Measurements from ENCODE around the gene COQ4.

The COQ4 gene

GRCh38 chr9:128361986-128362646 is 39.5 kb downstream of the COQ4 start:
- H3K27ac ChIP-seq = peak overlapping the region; percentile 64
- no peak for TF ChIP-seq ZFX (IDR thresholded peaks at IDR 0.05; ENCODE audit: borderline replicate concordance)
- TF ChIP-seq, protein P1, sequence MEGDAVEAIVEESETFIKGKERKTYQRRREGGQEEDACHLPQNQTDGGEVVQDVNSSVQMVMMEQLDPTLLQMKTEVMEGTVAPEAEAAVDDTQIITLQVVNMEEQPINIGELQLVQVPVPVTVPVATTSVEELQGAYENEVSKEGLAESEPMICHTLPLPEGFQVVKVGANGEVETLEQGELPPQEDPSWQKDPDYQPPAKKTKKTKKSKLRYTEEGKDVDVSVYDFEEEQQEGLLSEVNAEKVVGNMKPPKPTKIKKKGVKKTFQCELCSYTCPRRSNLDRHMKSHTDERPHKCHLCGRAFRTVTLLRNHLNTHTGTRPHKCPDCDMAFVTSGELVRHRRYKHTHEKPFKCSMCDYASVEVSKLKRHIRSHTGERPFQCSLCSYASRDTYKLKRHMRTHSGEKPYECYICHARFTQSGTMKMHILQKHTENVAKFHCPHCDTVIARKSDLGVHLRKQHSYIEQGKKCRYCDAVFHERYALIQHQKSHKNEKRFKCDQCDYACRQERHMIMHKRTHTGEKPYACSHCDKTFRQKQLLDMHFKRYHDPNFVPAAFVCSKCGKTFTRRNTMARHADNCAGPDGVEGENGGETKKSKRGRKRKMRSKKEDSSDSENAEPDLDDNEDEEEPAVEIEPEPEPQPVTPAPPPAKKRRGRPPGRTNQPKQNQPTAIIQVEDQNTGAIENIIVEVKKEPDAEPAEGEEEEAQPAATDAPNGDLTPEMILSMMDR (IDR thresholded peaks at IDR 0.05) = peak; percentile 91

- TF ChIP-seq ZFX (IDR thresholded peaks at IDR 0.05; ENCODE audit: borderline replicate concordance) = no peak
- TF ChIP-seq, protein P1 (IDR thresholded peaks at IDR 0.05) = no peak
- peak overlapping the region; percentile 64 for H3K27ac ChIP-seq
These were observed 40.1 kb downstream of the COQ4 start for GRCh38 chr9:128362774-128363173.

GRCh38 chr9:128365525-128365924 is 42.9 kb downstream of the COQ4 start:
- no peak overlapping the region for H3K27ac ChIP-seq
- TF ChIP-seq, protein P1 (IDR thresholded peaks at IDR 0.05) = no peak
- no peak for TF ChIP-seq ZFX (IDR thresholded peaks at IDR 0.05; ENCODE audit: borderline replicate concordance)

DNA sequence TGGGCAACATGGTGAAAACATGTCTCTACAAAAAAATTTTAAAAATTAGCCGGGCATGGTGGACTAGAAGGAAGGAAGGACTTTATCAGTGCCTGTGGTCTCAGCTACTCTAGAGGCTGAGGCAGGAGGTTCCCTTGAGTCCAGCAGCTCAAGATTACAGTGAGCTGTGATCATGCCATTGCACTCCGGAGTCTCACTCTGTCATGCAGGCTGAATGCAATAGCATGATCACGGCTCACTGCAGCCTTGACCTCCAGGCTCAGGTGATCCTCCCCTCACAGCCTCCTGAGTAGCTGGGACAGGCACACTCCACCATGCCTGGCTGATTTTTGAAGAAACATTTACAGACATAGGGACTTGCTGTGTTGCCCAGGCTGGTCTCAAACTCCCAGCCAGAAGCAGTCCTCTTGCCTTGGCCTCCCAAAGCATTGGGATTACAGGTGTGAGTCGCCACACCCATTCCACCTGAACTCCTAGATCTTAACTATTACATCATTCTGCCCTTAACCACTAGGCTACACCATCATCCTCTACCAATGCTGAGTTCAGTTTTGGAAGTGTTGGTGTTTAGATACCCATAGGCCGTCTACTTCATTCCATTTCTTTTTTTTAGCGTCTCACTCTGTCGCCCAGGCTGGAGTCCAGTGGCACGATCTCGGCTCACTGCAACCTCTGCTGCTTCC is 46.5 kb downstream of the COQ4 start:
- TF ChIP-seq, protein P1 (IDR thresholded peaks at IDR 0.05) = no peak
- no peak for TF ChIP-seq ZFX (IDR thresholded peaks at IDR 0.05; ENCODE audit: borderline replicate concordance)
- H3K27ac ChIP-seq = no peak overlapping the region

- TF ChIP-seq ZFX (IDR thresholded peaks at IDR 0.05; ENCODE audit: borderline replicate concordance) = no peak
- TF ChIP-seq, protein P1 (IDR thresholded peaks at IDR 0.05) = no peak
- H3K27ac ChIP-seq = peak overlapping the region; percentile 65
These were observed 47.7 kb downstream of the COQ4 start for GRCh38 chr9:128370367-128370751.

DNA sequence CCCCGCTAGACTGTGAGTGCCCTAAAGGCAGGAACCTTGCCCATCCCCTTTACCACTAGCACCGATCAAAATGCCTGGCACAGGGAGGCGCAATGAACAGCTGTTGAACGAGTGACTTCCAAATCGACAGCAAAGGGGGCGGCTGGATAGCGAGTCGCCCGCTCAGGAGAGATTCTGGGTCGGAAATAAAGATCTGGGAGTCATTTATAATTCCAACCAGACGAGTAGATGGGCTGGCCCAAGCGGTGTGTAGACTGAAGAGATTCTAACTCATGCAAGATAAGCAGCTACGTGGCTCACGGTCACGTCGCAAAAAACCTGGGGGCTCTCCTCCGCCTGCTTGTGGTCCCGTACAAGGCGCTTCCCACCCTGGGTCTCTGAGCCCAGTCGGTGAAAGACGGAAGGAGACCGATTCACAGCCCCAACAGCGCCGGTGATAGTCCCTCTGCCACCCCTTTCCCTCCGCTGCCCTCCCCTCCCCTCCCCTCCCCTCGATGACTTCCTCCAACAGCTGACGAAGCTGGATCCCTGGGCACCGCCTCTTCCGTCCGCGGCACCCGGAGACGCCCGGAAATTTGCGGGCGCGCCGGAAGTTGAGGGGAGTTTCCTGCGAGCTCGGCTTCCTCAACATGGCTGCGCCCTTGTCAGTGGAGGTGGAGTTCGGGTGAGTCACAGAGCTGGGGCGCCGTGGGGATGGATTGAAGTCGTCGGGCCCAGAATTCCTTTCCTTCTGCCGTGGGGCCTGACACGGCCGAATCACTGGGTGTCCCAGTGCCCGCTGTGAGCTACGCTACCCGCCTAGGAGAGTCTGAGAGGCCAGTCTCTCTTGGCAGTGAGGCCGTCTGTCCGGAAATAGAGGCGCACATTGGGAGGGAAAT is 48.4 kb downstream of the COQ4 start, which contains the start of gene URM1:
URM1 (plus strand) TSS at position 623 of the 878 bp plus-strand sequence; CDS start at position 630, 7 bp downstream.
- peak within 1 kb of the TSS; percentile 65 for H3K27ac ChIP-seq
- TF ChIP-seq, protein P1 (IDR thresholded peaks at IDR 0.05) = peak; percentile 13; the same call in 1 of the 2 replicates
- TF ChIP-seq ZFX (IDR thresholded peaks at IDR 0.05; ENCODE audit: borderline replicate concordance) = no peak
